Measurements from ENCODE around the gene APC2.

The APC2 gene

GRCh38 chr19:1503089-1503924 lies 53.4 kb downstream of the APC2 start:
- H3K79me2 ChIP-seq (ENCODE audit: control insufficient read depth, low read length): no peaks in the 10 kb centered on the region
- H3K27ac ChIP-seq (ENCODE audit: low read depth, low read length): no peak overlapping the region
- no peaks in the 10 kb centered on the region for H4K20me1 ChIP-seq (ENCODE audit: control insufficient read depth, insufficient read depth, low read depth, low read length)
- H3K9me3 ChIP-seq (ENCODE audit: control insufficient read depth, insufficient read depth, low read length): peaks cover 6% of the 10 kb centered on the region; the same call in 1 of the 2 replicates
- peak overlapping the region; percentile 39 for H3K4me3 ChIP-seq (ENCODE audit: low read length)
- TF ChIP-seq EZH2phosphoT487 (IDR thresholded peaks at IDR 0.05; ENCODE audit: borderline replicate concordance, low read length): no peak
- TF ChIP-seq CTCF (IDR thresholded peaks at IDR 0.05; ENCODE audit: low read depth, low read length, poor library complexity, severe bottlenecking): peak; percentile 93
- peak overlapping the region; percentile 55 for H3K4me2 ChIP-seq (ENCODE audit: low read length)
- no peaks in the 10 kb centered on the region for H3K36me3 ChIP-seq (ENCODE audit: control insufficient read depth, low read length)
- H3F3A ChIP-seq (ENCODE audit: control insufficient read depth, insufficient read depth): 0 out of 2 replicates have a peak, but pooled peaks cover 2% of the 10 kb centered on the region
- peaks cover 5% of the 10 kb centered on the region; the same call in 1 of the 2 replicates for H3K27me3 ChIP-seq (ENCODE audit: control insufficient read depth, low read length)
- H3K9me2 ChIP-seq (replicated peaks; ENCODE audit: control insufficient read depth, low read length): no peaks in the 10 kb centered on the region
- H3K4me1 ChIP-seq (ENCODE audit: control insufficient read depth, low read length): peaks cover 5% of the 10 kb centered on the region

- Histone ChIP-seq H3K4me1 (ENCODE audit: control insufficient read depth, low read length) (peaks cover 5% of the 10 kb centered on the region), H3K4me2 (ENCODE audit: low read length) (no peak overlapping the region), H3K9me3 (ENCODE audit: control insufficient read depth, insufficient read depth, low read length) (peaks cover 6% of the 10 kb centered on the region; the same call in 1 of the 2 replicates), H3K27ac (ENCODE audit: low read depth, low read length) (no peak overlapping the region), H3K4me3 (ENCODE audit: low read length) (no peak overlapping the region), H4K20me1 (ENCODE audit: control insufficient read depth, insufficient read depth, low read depth, low read length) (no peaks in the 10 kb centered on the region), H3K79me2 (ENCODE audit: control insufficient read depth, low read length) (no peaks in the 10 kb centered on the region), H3K36me3 (ENCODE audit: control insufficient read depth, low read length) (no peaks in the 10 kb centered on the region), H3K9me2 (replicated peaks; ENCODE audit: control insufficient read depth, low read length) (no peaks in the 10 kb centered on the region), H3F3A (ENCODE audit: control insufficient read depth, insufficient read depth) (0 out of 2 replicates have a peak, but pooled peaks cover 2% of the 10 kb centered on the region), H3K27me3 (ENCODE audit: control insufficient read depth, low read length) (peaks cover 5% of the 10 kb centered on the region; the same call in 1 of the 2 replicates)
- no peak for TF ChIP-seq CTCF (IDR thresholded peaks at IDR 0.05; ENCODE audit: low read depth, low read length, poor library complexity, severe bottlenecking)
- no peak for TF ChIP-seq EZH2phosphoT487 (IDR thresholded peaks at IDR 0.05; ENCODE audit: borderline replicate concordance, low read length)
Observed at GRCh38 chr19:1503925-1504773, 54.2 kb downstream of the APC2 start.

- H3K27ac ChIP-seq (ENCODE audit: low read depth, low read length): no peak overlapping the region
- H3K4me3 ChIP-seq (ENCODE audit: low read length): no peak overlapping the region
- H3K79me2 ChIP-seq (ENCODE audit: control insufficient read depth, low read length): no peaks in the 10 kb centered on the region
- H3K4me1 ChIP-seq (ENCODE audit: control insufficient read depth, low read length): peaks cover 5% of the 10 kb centered on the region
- no peak overlapping the region for H3K4me2 ChIP-seq (ENCODE audit: low read length)
- TF ChIP-seq CTCF (IDR thresholded peaks at IDR 0.05; ENCODE audit: low read depth, low read length, poor library complexity, severe bottlenecking) (no peak), EZH2phosphoT487 (IDR thresholded peaks at IDR 0.05; ENCODE audit: borderline replicate concordance, low read length) (no peak)
- no peaks in the 10 kb centered on the region for H3K9me2 ChIP-seq (replicated peaks; ENCODE audit: control insufficient read depth, low read length)
- H3K27me3 ChIP-seq (ENCODE audit: control insufficient read depth, low read length): peaks cover 10% of the 10 kb centered on the region
- peaks cover 6% of the 10 kb centered on the region; the same call in 1 of the 2 replicates for H3K9me3 ChIP-seq (ENCODE audit: control insufficient read depth, insufficient read depth, low read length)
- no peaks in the 10 kb centered on the region for H3K36me3 ChIP-seq (ENCODE audit: control insufficient read depth, low read length)
- 0 out of 2 replicates have a peak, but pooled peaks cover 2% of the 10 kb centered on the region for H3F3A ChIP-seq (ENCODE audit: control insufficient read depth, insufficient read depth)
- no peaks in the 10 kb centered on the region for H4K20me1 ChIP-seq (ENCODE audit: control insufficient read depth, insufficient read depth, low read depth, low read length)
Observed at GRCh38 chr19:1505012-1505411, 55.1 kb downstream of the APC2 start.

Measured in DOHH2 (cell line).